Panc1 (cell line): ENCODE results near the gene CD164L2. TPM values are rescaled to one million over a fixed set of nuclear protein-coding genes. Genes with fewer than 3 reads are reported as not detected.

Source experiments
- ATAC-seq: fragments of 200-7000 bp; cut with Tn5 transposase; 2 replicates; pipeline ENCODE4 v1.9.1; 2020; ENCODE audit warnings: mild to moderate bottlenecking, moderate library complexity
- BruUV-seq: library from RNA; stranded (reverse); fragments of 400-500 nt; replicated peaks from 2 replicates; lab custom pipeline; 2021; lab: Mats Ljungman, UMichigan
- CTCF ChIA-PET: fragments of 300-600 bp; sonication (Branson Sonifier 250); formaldehyde crosslinking; loops from one replicate; lab custom pipeline; 2022; ENCODE audit warnings: antibody characterized with exemption; lab: Charles Lee
- POLR2A ChIA-PET: fragments of 300-600 bp; sonication (Branson Sonifier 250); formaldehyde crosslinking; loops from one replicate; lab custom pipeline; 2022; ENCODE audit warnings: antibody characterized with exemption; lab: Charles Lee
- DNase-seq: peaks from one replicate; pipeline ENCODE4 v3.0.0-alpha.2; 2010; ENCODE audit warnings: low read depth, low spot score
- H3K27ac ChIP-seq: 2 replicates; pipeline ENCODE4 v1.5.1; 2011; ENCODE audit warnings: mild to moderate bottlenecking, low read length, inconsistent platforms
- H3K27me3 ChIP-seq: fragments of 200-500 bp; sonication (Bioruptor generic); 2 replicates; pipeline ENCODE4 v1.6.0; 2014; ENCODE audit warnings: low read length, inconsistent platforms; ENCODE audit not compliant: control insufficient read depth, insufficient read depth
- H3K36me3 ChIP-seq: fragments of 200-500 bp; sonication (Bioruptor generic); 2 replicates; pipeline ENCODE4 v1.5.1; 2014; ENCODE audit warnings: inconsistent platforms, mild to moderate bottlenecking, low read length, moderate library complexity; ENCODE audit not compliant: control insufficient read depth, insufficient read depth
- H3K4me1 ChIP-seq: 2 replicates; pipeline ENCODE4 v1.5.1; 2011; ENCODE audit warnings: inconsistent platforms, mild to moderate bottlenecking, low read length, moderate library complexity; ENCODE audit not compliant: control insufficient read depth, insufficient read depth
- H3K4me3 ChIP-seq, 2 experiments: 2 replicates each; pipeline ENCODE4 v1.5.1; 2011 to 2012; ENCODE audit warnings: low read depth in 2 of 2, low read length in 2 of 2, mild to moderate bottlenecking in 2 of 2, inconsistent platforms in 1 of 2, moderate library complexity in 1 of 2
- H3K9me3 ChIP-seq: fragments of 200-500 bp; sonication (Bioruptor generic); 2 replicates; pipeline ENCODE4 v1.5.1; 2014; ENCODE audit warnings: low read depth, mild to moderate bottlenecking, inconsistent platforms, low read length, moderate library complexity; ENCODE audit not compliant: control insufficient read depth, insufficient read depth
- CTCF ChIP-seq: fragments of 450-650 bp; IDR thresholded peaks from 2 replicates; pipeline ENCODE4 v1.5.1; 2017; ENCODE audit warnings: mild to moderate bottlenecking
- POLR2AphosphoS5 ChIP-seq: IDR thresholded peaks from 2 replicates; pipeline ENCODE4 v1.6.1; 2012; ENCODE audit warnings: mild to moderate bottlenecking, low read depth, low read length, moderate library complexity
- REST ChIP-seq, 2 experiments: IDR thresholded peaks; 2 replicates each; pipeline ENCODE4 v1.6.1; 2011 to 2012; ENCODE audit warnings: low read depth in 2 of 2, control low read depth in 1 of 2, low read length in 1 of 2, mild to moderate bottlenecking in 1 of 2, moderate library complexity in 1 of 2; ENCODE audit not compliant: insufficient read depth in 1 of 2
- SIN3A ChIP-seq: IDR thresholded peaks from 2 replicates; pipeline ENCODE4 v1.6.1; 2012; ENCODE audit warnings: low read depth, mild to moderate bottlenecking, low read length, moderate library complexity, borderline replicate concordance; ENCODE audit not compliant: insufficient read depth
- TCF7L2 ChIP-seq: IDR thresholded peaks from 2 replicates; pipeline ENCODE4 v1.6.1; 2011; ENCODE audit warnings: mild to moderate bottlenecking, low read depth, low read length, inconsistent platforms
- in situ Hi-C: cut with HindIII; loops from 2 replicates; pipeline ENCODE4 v1.10.0; 2016; ENCODE audit warnings: low sequenced_read_pairs, low pct_unique_long_range_greater_than_20kb
- intact Hi-C: fragments of 100-400 bp; cut with micrococcal nuclease; formaldehyde crosslinking; loops from one replicate; pipeline ENCODE4 v1.10.0; 2022; ENCODE audit not compliant: unreplicated experiment
- total RNA-seq: library from RNA; stranded (reverse); gene quantifications from one replicate; pipeline ENCODE4 v1.2.1, GENCODE V29; 2021; ENCODE audit not compliant: unreplicated experiment

CD164L2 gene
- total RNA-seq, 1 experiment from 2014 or later: 0.13 TPM

- BruUV-seq: no TSS peak
- Histone ChIP-seq H3K36me3 (no peaks in the 10 kb centered on the region), H3K4me1 (peaks cover 25% of the 10 kb centered on the region), H3K27ac (no peak overlapping the region), H3K9me3 (no peaks in the 10 kb centered on the region), H3K27me3 (no peaks in the 10 kb centered on the region), H3K4me3 (no peak overlapping the region)
- intact Hi-C loops: no loop called here
- TF ChIP-seq TCF7L2 (no peak), REST (IDR thresholded peaks at IDR 0.05; ENCODE audit: insufficient read depth in 1 of 2, low read depth in 2 of 2, low read length in 1 of 2) (no peak), CTCF (no peak), POLR2AphosphoS5 (no peak), SIN3A (no peak)
- in situ Hi-C loops: no loop called here
- CTCF ChIA-PET: no interaction called here
- DNase-seq (no peak), ATAC-seq (no peak)
- POLR2A ChIA-PET: no interaction called here
These were observed 36.0 kb downstream of the CD164L2 start for GRCh38 chr1:27346991-27347624.

GRCh38 chr1:27346357-27346756 lies 36.8 kb downstream of the CD164L2 start:
- in situ Hi-C loops: no loop called here

More at GRCh38 chr1:27346357-27346756, 36.8 kb downstream of the CD164L2 start:
- ChIA-PET POLR2A (no interaction called here), CTCF (no interaction called here)
- H3K27me3 ChIP-seq: no peaks in the 10 kb centered on the region
- DNase-seq (no peak), ATAC-seq (no peak)
- TF ChIP-seq SIN3A (no peak), CTCF (no peak), TCF7L2 (no peak), POLR2AphosphoS5 (no peak), REST (IDR thresholded peaks at IDR 0.05; ENCODE audit: insufficient read depth in 1 of 2, low read depth in 2 of 2, low read length in 1 of 2) (no peak)
- no TSS peak for BruUV-seq
- no peak overlapping the region for H3K27ac ChIP-seq
- peaks cover 29% of the 10 kb centered on the region for H3K4me1 ChIP-seq
- no peaks in the 10 kb centered on the region for H3K36me3 ChIP-seq
- no peak overlapping the region for H3K4me3 ChIP-seq
- no peaks in the 10 kb centered on the region for H3K9me3 ChIP-seq
- intact Hi-C loops: no loop called here
